ENCODE data around the gene ARL2BP.

DNA sequence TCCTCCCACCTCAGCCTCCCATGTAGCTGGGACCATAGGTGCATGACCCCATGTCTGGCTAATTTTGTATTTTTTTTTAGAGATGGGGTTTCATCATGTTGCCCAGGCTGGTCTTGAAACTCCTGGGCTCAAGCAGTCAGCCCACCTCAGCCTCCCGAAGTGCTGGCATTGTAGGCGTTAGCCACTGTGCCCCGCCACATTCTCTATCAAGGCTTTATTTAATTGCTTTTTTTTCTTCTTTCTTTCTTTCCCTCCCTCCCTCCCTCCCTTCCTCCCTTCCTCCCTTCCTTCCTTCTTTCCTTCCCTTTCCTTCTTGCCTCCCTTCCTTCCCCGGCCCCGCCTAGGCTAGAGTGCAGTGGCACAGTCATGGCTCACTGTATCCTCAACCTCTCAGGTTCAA lies 35.3 kb upstream of the ARL2BP start:
- TF ChIP-seq CTCF (IDR thresholded peaks at IDR 0.05; ENCODE audit: low read depth, low read length, missing input control) (no peak), TAF1 (conservative IDR thresholded peaks at IDR 0.05) (no peak), SP1 (IDR thresholded peaks at IDR 0.05) (no peak), HNF4A (conservative IDR thresholded peaks at IDR 0.05) (no peak), YY1 (IDR thresholded peaks at IDR 0.05) (no peak), MAX (IDR thresholded peaks at IDR 0.05) (no peak), ATF3 (IDR thresholded peaks at IDR 0.05) (no peak)
- TF ChIP-seq, protein P1, sequence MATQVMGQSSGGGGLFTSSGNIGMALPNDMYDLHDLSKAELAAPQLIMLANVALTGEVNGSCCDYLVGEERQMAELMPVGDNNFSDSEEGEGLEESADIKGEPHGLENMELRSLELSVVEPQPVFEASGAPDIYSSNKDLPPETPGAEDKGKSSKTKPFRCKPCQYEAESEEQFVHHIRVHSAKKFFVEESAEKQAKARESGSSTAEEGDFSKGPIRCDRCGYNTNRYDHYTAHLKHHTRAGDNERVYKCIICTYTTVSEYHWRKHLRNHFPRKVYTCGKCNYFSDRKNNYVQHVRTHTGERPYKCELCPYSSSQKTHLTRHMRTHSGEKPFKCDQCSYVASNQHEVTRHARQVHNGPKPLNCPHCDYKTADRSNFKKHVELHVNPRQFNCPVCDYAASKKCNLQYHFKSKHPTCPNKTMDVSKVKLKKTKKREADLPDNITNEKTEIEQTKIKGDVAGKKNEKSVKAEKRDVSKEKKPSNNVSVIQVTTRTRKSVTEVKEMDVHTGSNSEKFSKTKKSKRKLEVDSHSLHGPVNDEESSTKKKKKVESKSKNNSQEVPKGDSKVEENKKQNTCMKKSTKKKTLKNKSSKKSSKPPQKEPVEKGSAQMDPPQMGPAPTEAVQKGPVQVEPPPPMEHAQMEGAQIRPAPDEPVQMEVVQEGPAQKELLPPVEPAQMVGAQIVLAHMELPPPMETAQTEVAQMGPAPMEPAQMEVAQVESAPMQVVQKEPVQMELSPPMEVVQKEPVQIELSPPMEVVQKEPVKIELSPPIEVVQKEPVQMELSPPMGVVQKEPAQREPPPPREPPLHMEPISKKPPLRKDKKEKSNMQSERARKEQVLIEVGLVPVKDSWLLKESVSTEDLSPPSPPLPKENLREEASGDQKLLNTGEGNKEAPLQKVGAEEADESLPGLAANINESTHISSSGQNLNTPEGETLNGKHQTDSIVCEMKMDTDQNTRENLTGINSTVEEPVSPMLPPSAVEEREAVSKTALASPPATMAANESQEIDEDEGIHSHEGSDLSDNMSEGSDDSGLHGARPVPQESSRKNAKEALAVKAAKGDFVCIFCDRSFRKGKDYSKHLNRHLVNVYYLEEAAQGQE (IDR thresholded peaks at IDR 0.05): no peak
